Keratinocyte (primary cell): ENCODE measurements around the gene LRIG3.

Experiments
- CTCF ChIP-seq, 3 experiments: IDR thresholded peaks in 1 of 3; conservative IDR thresholded peaks in 1 of 3; optimal IDR thresholded peaks in 1 of 3; 2 replicates in 2 of 3; 3 replicates in 1 of 3; pipeline versions ENCODE3 to v1.5.1; 2011; ENCODE audit warnings: low read length in 3 of 3, mild to moderate bottlenecking in 3 of 3, moderate library complexity in 2 of 3, control low read depth in 1 of 3, inconsistent platforms in 1 of 3; ENCODE audit not compliant: insufficient read depth in 2 of 3; ENCODE audit errors: extremely low read depth in 1 of 3
- EZH2 ChIP-seq: IDR thresholded peaks from one replicate; pipeline ENCODE4 v1.6.1; 2012; ENCODE audit warnings: inconsistent platforms, mild to moderate bottlenecking, low read length, moderate library complexity

- TF ChIP-seq CTCF (optimal IDR thresholded peaks at IDR 0.05 in 1 of 3, IDR thresholded peaks at IDR 0.05 in 1 of 3, conservative IDR thresholded peaks at IDR 0.05 in 1 of 3; ENCODE audit: extremely low read depth in 1 of 3, insufficient read depth in 2 of 3, low read length in 3 of 3) (no peak), EZH2 (no peak)
These were observed 37.0 kb upstream of the LRIG3 start for GRCh38 chr12:58957298-58957697.
